Measurements from ENCODE around the gene FAM24B. TPM values are rescaled to one million over a fixed set of nuclear protein-coding genes. Genes with fewer than 3 reads are reported as not detected.

The FAM24B gene
- total and polyA plus RNA-seq, 4 donors: 0.21 to 2.0 (median 0.84) TPM; not detected in 1

GRCh38 chr10:122822973-122823690 is 56.2 kb downstream of the FAM24B start:
- Histone ChIP-seq H3K27me3 (ENCODE audit: control insufficient read depth in 4 of 4, insufficient read depth in 4 of 4, low read length in 3 of 4) (peaks cover 0 to 2% (median under 1%) of the 10 kb centered on the region in 4 donors), H3K4me1 (ENCODE audit: control insufficient read depth in 4 of 4, insufficient read depth in 4 of 4, low read length in 3 of 4) (no peaks in the 10 kb centered on the region), H3K9ac (ENCODE audit: low read depth in 1 of 2, low read length in 2 of 2) (no peak overlapping the region), H3K36me3 (ENCODE audit: control insufficient read depth in 4 of 4, insufficient read depth in 3 of 4, low read depth in 1 of 4, low read length in 3 of 4) (no peaks in the 10 kb centered on the region), H3K27ac (ENCODE audit: low read depth in 1 of 2, low read length in 2 of 2) (no peak overlapping the region), H3K4me3 (ENCODE audit: low read depth in 1 of 3, low read length in 3 of 3) (no peak overlapping the region), H3K9me3 (ENCODE audit: control insufficient read depth in 4 of 4, low read length in 3 of 4) (no peaks in the 10 kb centered on the region)
- 78% methylated on average over 11 of the region's 11 CpGs for WGBS
- no peak for DNase-seq (ENCODE audit: low spot score)
- TF ChIP-seq NR2F2 (IDR thresholded peaks at IDR 0.05): no peak
- TF ChIP-seq FOXA2 (IDR thresholded peaks at IDR 0.05): no peak
- no peak for TF ChIP-seq RAD21 (IDR thresholded peaks at IDR 0.05)
- TF ChIP-seq ZBTB33 (IDR thresholded peaks at IDR 0.05): no peak
- TF ChIP-seq FOXA1 (IDR thresholded peaks at IDR 0.05): no peak
- no peak for TF ChIP-seq JUND (IDR thresholded peaks at IDR 0.05)
- TF ChIP-seq GABPA (IDR thresholded peaks at IDR 0.05 in 1 of 2, conservative IDR thresholded peaks at IDR 0.05 in 1 of 2): no peak
- no peak for TF ChIP-seq REST (IDR thresholded peaks at IDR 0.05)
- no peak for TF ChIP-seq SP1 (IDR thresholded peaks at IDR 0.05)
- TF ChIP-seq MAX (IDR thresholded peaks at IDR 0.05): no peak
- no peak for TF ChIP-seq CTCF (IDR thresholded peaks at IDR 0.05; ENCODE audit: low read depth, low read length, missing input control)
- no peak for TF ChIP-seq TAF1 (conservative IDR thresholded peaks at IDR 0.05)
- TF ChIP-seq HNF4G (IDR thresholded peaks at IDR 0.05): no peak
- no peak for TF ChIP-seq RXRA (IDR thresholded peaks at IDR 0.05)
- no peak for TF ChIP-seq YY1 (IDR thresholded peaks at IDR 0.05)
- no peak for TF ChIP-seq EGR1 (IDR thresholded peaks at IDR 0.05; ENCODE audit: low read depth in 2 of 2)
- TF ChIP-seq HNF4A (conservative IDR thresholded peaks at IDR 0.05): no peak
- TF ChIP-seq ATF3 (IDR thresholded peaks at IDR 0.05): no peak

Measured in liver (tissue), 9 donors.